K562 (cell line): ENCODE data around the gene UMODL1.

Experiments
- EZH2 ChIP-seq: IDR thresholded peaks from 2 replicates; pipeline ENCODE4 v1.6.1; 2012; ENCODE audit warnings: low read depth, mild to moderate bottlenecking, inconsistent platforms, low read length, borderline replicate concordance
- GABPA ChIP-seq: fragments of 200-800 bp; sonication (Bioruptor generic); conservative IDR thresholded peaks from 2 replicates; pipeline ENCODE4 v1.6.1; 2016; ENCODE audit warnings: low read depth, missing genetic modification characterization, missing compliant biosample characterization
- NRF1 ChIP-seq, 2 experiments: fragments of 450-650 bp; IDR thresholded peaks in 1 of 2; conservative IDR thresholded peaks in 1 of 2; 2 replicates each; pipeline ENCODE4 v1.6.1; 2014; ENCODE audit warnings: mild to moderate bottlenecking in 2 of 2
- SRF ChIP-seq, 2 experiments: fragments of 250-450, 450-650 bp in 1 of 2; sonication (Bioruptor Pico) in 1 of 2; sonication (generic) in 1 of 2; formaldehyde crosslinking; IDR thresholded peaks; 2 replicates each; pipeline versions ENCODE4 v1.5.0 to v1.5.1; 2020 to 2022; ENCODE audit warnings: mild to moderate bottlenecking in 1 of 2, missing genetic modification reagents in 1 of 2
- ZNF121 ChIP-seq: sonication (generic); formaldehyde crosslinking; conservative IDR thresholded peaks from 2 replicates; pipeline ENCODE4 v1.8.0; 2022; ENCODE audit warnings: missing genetic modification reagents
- TF ChIP-seq, protein P1 (sequence below): IDR thresholded peaks from 3 replicates; pipeline ENCODE4 v1.6.1; 2011; ENCODE audit warnings: borderline replicate concordance, mild to moderate bottlenecking; ENCODE audit not compliant: insufficient read length, insufficient read depth
- TF ChIP-seq, protein P2 (sequence below): fragments of 250-450 bp; sonication (Bioruptor Pico); IDR thresholded peaks from 2 replicates; pipeline ENCODE4 v1.8.0; 2021; ENCODE audit warnings: borderline replicate concordance, mild to moderate bottlenecking, moderate library complexity; ENCODE audit not compliant: poor library complexity, severe bottlenecking
- TF ChIP-seq, protein P3 (sequence below), 3 experiments: IDR thresholded peaks in 2 of 3; conservative IDR thresholded peaks in 1 of 3; 2 replicates each; pipeline ENCODE4 v1.5.1; 2011 to 2012; ENCODE audit warnings: low read length in 3 of 3, mild to moderate bottlenecking in 3 of 3, control low read depth in 2 of 3, improper control_type of control experiment in 1 of 3, inconsistent platforms in 1 of 3, low read depth in 1 of 3, mixed read lengths in 1 of 3, moderate library complexity in 1 of 3; ENCODE audit not compliant: insufficient read depth in 2 of 3

DNA sequence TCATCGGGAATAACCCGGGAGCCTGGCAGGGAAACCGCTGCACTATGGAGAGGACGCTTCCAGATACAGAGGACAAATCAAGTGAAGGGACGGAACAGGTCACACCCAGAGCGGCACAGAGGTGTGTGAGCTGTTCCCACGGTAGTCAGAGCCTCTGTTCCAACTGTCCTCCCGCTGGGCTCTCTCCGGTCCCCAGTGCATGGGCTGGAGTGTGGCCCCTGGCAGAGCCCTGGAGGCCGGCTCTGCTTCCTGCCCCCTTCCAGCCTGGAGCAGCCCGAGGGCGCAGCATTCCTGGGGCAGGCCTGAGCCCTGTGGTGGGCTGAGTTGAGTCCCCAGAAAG, 49.1 kb upstream of the UMODL1 start:
- TF ChIP-seq ZNF121 (no peak), NRF1 (conservative IDR thresholded peaks at IDR 0.05 in 1 of 2, IDR thresholded peaks at IDR 0.05 in 1 of 2) (no peak), GABPA (tag) (no peak), SRF (CRISPR knock-in tag; IDR thresholded peaks at IDR 0.05) (no peak), EZH2 (no peak)
- TF ChIP-seq, protein P1, sequence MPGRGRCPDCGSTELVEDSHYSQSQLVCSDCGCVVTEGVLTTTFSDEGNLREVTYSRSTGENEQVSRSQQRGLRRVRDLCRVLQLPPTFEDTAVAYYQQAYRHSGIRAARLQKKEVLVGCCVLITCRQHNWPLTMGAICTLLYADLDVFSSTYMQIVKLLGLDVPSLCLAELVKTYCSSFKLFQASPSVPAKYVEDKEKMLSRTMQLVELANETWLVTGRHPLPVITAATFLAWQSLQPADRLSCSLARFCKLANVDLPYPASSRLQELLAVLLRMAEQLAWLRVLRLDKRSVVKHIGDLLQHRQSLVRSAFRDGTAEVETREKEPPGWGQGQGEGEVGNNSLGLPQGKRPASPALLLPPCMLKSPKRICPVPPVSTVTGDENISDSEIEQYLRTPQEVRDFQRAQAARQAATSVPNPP = no peak
- TF ChIP-seq, protein P2, sequence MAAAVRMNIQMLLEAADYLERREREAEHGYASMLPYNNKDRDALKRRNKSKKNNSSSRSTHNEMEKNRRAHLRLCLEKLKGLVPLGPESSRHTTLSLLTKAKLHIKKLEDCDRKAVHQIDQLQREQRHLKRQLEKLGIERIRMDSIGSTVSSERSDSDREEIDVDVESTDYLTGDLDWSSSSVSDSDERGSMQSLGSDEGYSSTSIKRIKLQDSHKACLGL (CRISPR knock-in tag) = no peak
- TF ChIP-seq, protein P3, sequence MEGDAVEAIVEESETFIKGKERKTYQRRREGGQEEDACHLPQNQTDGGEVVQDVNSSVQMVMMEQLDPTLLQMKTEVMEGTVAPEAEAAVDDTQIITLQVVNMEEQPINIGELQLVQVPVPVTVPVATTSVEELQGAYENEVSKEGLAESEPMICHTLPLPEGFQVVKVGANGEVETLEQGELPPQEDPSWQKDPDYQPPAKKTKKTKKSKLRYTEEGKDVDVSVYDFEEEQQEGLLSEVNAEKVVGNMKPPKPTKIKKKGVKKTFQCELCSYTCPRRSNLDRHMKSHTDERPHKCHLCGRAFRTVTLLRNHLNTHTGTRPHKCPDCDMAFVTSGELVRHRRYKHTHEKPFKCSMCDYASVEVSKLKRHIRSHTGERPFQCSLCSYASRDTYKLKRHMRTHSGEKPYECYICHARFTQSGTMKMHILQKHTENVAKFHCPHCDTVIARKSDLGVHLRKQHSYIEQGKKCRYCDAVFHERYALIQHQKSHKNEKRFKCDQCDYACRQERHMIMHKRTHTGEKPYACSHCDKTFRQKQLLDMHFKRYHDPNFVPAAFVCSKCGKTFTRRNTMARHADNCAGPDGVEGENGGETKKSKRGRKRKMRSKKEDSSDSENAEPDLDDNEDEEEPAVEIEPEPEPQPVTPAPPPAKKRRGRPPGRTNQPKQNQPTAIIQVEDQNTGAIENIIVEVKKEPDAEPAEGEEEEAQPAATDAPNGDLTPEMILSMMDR (IDR thresholded peaks at IDR 0.05 in 2 of 3, conservative IDR thresholded peaks at IDR 0.05 in 1 of 3; ENCODE audit: insufficient read depth in 2 of 3, low read depth in 1 of 3, low read length in 3 of 3) = no peak
